Left lobe of liver (tissue), 2 donors: ENCODE measurements around the gene ATP12A. TPM values are rescaled to one million over a fixed set of nuclear protein-coding genes. Genes with fewer than 3 reads are reported as not detected.

Source experiments
- ATAC-seq: fragments of 200-7000 bp; cut with Tn5 transposase; one replicate; pipeline ENCODE4 v1.9.1; 2020; ENCODE audit warnings: mild to moderate bottlenecking, moderate library complexity
- DNase-seq: peaks from one replicate; pipeline ENCODE4 v3.0.0-alpha.2; 2020; ENCODE audit warnings: low spot score
- total RNA-seq: library from RNA; stranded (reverse); gene quantifications from one replicate; pipeline ENCODE4 v1.2.1, GENCODE V29; 2021
- donor health status: DM: no; HTN: no; CAD: no; lungs with moderate emphysema.
- donor health status: DM: no; HTN: yes; CAD: no.

Gene ATP12A
- total RNA-seq, 1 donor from 2014 or later, result not detected

DNA sequence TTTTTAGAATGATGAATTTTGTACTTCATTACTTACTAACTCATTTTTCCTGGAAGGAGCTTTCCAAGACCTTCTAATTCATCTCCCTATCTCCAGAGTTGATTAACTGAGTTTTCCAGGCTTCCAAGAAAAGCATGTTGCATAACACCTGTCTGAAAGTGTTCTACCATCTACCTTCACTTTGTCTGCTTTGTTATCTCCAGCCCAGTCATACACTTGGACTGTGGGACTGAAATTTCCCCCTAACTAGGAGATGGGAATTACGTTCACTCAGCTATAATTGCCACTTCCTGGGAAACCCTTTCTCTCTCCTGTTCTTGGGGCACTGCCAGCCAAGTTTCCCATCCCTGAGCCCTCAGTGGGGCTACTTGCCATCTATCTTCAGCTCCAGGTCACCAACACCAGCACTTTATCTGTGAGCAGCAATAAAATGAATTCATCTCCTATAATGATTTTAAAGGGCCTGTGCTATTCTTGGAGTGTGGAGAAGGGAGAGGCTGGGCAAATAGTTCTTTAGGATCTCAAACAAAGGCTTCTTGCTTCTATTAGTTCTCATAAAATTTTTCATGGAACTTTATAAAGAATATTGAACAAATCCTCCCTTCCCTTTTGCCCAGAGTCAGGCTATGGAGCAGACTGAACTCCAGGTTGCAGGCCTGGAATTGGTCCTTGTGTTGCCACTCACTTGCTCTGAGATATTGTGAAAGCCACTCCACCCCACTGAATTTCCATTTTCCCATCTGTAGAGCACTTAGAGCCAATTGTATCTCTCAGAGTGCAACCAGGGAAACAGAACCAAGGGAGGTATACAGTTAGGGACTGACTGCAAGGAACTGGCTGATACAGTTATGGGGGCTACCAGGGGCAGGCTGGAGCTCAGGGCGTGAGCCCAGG, 17.8 kb upstream of the ATP12A start:
- ATAC-seq (no peak), DNase-seq (no peak)

DNA sequence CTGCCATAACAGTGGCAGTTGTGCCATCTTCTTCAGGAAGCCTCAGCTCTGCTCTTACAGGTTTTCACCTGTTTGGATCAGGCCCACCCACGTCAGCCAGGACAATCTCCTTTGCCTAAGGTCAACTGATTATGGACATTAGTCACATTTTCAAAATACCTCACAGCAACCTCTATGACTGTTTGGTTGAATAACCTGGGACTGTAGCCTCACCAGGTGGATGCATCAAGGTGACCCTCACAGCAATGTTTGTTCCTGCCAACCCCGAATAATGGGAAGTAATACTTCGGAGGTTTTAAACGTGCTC, 17.2 kb upstream of the ATP12A start:
- no peak for DNase-seq

DNA sequence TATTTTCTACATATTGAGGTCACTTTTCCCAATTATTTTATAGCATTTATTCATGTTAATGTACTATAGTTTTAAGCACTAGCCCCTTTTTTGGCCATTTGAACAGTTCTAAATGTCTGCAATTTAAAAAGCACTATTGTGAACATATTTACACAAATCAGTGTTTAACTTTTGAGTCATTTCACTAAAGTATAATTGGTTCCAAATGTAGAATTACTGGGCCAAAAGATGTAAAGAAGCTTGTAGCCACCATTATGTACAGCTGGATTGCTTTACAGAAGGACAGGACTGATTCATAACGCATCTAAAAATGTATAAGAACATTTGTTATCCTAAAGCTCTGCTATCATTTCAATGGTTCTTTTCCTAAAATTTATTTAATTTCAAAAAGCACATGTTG, 16.6 kb upstream of the ATP12A start:
- ATAC-seq, result no peak

More for the DNA sequence above, 17.2 kb upstream of the ATP12A start:
- ATAC-seq, result no peak

DNA sequence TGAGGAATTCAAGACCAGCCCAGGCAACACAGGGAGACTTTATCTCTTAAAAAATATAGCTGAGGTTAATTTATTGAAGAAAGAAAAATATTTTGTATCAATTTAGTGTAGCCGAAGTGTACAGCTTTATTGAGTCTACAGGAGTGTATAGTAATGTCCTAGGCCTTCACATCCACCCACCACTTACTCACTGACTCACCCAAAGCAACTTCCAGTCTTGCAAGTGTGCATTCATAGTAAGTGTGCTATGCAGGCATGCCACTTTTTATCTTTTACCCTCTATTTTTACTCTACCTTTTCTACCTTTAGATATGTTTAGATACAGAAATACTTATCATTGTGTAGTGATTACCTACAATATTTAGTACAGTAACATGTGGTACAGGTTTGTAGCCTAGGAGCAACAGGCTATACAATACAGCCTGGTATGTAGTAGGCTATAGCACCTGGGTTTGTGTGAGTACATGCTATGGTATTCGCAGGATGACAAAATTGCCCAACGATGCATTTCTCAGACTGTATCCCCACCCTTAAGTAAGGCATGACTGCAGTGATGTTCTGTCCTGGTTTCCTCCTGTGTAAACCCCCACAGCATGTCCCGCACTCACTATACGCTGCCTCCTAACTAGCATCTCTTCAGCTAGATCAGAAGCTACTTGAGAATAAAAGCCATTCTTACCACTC, 15.3 kb upstream of the ATP12A start:
- DNase-seq (no peak), ATAC-seq (no peak)

More for the DNA sequence above, 16.6 kb upstream of the ATP12A start:
- no peak for DNase-seq

DNA sequence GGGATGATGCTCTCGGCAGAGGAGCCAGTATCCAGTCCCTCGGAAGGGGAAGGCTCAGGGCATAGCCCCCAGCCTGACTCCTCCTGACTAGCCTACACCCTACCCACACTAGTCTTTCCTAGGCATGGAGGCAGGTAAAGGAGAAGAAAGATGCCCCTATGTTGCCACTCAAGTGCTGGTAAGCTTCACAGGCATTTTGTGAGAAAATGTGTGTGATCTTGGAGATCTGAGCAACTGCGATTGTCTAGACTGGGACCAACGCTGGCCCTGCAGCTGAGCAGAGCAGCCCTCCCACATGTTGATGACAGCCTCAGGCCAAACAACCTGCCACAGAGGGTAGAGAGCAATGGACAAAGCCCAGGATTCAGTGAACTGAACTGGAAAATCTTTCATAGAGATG, 11.7 kb upstream of the ATP12A start:
- no peak for ATAC-seq
- DNase-seq, result no peak

DNA sequence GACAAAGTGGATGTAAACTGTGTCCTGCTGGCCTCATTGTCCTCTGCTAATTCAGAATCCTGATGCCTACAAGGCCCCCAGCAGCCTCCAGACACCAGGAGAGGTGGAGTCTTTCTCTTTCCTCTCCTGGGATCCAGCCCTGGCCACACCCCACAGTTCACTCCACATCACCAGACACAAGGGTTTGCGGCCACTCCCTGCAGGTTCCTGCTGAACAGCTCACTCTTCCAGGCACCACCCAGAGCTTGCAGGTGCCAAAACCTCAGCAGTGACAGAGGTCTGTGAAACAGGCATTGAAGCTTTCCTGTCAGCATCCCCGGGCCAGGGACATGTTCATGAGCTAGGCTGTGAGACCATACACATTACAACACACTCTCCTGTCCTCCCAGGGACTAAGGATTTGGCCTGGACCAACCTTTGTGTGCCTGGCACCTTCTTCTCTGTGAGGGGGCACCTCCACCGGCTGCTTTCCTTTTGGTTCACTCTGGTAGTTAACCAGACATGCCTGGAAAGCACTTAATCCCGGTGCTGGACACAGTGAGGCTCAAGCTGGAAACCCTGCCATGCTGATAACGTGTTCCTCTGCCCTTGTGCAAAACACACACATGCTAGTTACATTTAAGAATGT, 11.1 kb upstream of the ATP12A start:
- ATAC-seq, result no peak
- no peak for DNase-seq

DNA sequence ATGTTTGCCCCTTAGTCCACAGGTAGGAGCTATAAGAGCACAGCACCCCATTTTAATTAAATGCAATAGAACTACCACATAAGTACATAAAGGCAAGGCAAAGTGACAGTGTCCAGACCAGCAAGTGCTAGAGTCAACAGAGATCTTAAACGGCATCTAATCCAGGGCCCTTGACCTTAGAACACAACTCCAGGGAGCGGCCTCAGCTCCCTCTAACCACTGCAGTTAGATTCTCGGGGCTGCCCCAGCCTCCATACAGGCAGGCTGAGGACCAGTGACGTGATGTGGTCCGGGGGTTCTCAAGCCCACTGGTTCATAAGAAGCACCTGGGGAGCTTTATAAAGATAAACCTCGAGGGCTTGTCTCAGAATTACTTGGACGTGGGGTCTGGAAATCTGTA, 10.0 kb upstream of the ATP12A start:
- DNase-seq (no peak), ATAC-seq (no peak)

DNA sequence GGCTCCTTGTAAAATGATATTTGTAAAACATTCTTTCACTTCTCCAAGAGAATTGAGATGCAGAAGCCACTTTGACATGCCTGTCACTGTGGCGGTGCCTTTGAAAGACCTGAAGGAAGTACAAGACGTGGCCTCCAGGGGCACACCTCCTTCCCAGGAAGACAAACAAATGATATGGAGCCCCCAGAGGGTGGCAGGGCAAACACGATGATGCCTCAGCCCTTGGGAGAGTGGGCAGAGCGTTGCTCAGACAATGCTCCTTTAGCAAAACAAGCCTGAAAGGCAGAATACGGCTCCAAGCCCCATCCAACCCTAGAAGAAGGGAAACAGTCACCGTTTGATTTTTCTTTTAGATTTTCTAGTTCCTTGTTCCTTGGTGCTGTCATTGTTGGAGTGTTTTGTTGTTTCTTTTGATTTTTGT, 9.2 kb upstream of the ATP12A start:
- DNase-seq (no peak), ATAC-seq (no peak)

DNA sequence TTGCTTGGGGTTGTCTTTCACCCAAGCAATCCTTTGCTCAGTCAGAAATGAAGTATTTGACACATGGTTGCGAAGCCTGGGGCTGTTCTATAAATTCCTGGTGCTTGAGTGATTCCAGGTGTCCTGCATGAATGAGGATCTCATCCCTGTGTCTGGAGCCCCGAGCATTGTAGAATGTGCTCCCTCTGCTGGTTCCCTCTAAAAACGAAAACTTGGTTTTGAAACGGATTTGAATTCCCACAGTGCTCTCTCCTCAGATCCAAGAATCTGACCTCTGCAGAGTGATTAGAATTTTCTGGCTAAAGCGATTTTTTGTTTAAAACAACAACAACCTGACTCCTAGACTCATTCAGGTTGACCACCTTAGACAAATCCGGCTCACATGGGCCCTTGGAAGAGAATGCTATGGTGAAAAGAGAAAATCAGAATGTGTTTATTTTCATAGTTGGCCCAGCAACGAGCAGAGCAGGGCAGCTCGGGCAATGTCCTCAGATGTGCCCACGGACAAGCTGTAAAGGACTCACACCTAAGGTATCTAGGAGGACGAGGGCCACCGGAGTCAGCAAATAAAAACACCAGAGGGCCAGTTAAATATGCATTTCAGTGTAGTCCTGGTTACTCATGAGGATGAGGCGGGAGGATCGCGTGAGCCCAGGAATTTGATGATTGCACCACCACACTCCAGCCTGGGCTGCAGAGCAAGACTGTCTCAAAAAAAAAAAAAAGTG, 8.7 kb upstream of the ATP12A start:
- peak; percentile 96 for ATAC-seq
- no peak for DNase-seq

DNA sequence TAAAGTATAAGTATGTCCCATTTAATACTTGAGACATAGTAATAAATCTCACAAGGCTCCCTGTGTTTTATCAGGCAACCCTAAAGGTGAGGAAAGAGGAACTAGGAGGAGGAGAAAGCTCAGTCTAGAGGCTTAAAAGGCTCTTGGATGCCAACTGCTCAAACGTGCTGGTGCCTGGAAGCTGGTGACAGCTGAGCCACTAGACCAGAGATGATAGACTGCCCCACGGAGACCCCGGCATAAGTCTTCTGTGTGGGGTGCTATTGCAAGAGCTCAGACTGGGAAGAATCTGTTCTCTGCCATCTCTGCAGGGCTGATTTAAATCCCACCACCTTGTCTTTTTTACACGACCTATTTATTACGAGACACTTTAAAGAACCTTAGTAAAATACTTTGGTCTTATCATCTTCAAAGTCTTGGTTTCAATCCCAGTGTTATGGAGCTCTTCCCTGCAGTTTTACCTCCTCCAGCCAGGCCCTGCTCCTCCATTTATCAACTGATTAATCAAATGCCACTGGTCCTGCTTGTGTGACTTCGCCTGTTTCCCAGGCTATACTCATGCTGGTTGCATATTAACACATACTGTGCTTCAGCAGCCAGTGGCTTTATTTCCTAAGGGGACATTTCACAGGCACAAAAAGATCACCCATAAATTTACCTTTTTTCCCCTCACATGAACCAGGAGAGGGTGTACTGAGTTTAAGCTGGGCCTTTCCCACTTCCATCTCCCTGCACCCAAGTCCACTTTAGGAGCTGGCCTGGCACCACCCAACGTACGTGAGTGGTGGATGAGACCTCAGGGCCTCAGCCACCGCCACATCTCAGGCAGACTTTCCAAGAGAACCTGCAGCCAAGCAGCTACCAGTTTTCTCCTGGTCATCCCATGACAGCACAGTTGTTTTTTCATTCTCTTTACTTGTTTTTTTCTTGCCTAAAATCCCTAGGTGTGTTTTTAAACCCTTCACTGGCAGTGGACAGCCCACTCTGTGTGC, 7.8 kb upstream of the ATP12A start:
- ATAC-seq (no peak), DNase-seq (no peak)

DNA sequence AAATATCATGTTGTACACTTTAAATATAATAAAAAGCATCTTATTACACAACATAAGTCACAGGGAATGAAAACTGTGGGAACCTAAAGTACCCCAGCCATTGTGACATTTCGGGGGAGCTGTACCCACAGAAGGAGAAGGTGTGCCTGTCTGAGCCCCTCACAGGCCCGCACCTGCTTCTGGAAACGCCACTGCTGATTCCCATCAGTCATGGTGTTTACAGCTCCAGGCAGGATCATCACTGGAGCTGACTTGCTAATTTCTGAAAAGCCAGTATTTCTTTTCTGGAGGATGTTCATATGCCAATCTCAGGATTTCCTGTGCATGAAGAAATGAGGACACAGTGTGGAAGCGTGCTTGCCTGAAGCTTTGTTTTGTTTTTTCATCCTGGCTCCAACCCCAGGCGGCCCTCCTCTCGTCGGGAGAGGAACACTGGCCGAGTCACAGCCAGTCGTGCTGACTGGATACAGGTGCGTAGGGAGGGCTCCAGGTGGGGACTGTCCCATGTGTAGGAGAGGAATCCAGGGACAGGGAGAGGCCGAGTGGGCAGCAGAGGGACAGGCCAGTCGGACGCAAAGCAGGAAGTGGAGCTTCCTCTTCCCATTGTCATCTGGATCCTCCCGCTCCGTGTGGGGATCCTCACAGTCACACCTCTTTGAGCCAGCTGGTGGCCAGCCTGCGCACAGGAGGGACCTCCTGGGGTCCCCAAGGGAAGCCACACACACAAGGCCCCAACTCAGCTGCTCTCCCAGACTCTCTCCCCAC, 4.2 kb upstream of the ATP12A start:
- ATAC-seq (no peak), DNase-seq (no peak)

DNA sequence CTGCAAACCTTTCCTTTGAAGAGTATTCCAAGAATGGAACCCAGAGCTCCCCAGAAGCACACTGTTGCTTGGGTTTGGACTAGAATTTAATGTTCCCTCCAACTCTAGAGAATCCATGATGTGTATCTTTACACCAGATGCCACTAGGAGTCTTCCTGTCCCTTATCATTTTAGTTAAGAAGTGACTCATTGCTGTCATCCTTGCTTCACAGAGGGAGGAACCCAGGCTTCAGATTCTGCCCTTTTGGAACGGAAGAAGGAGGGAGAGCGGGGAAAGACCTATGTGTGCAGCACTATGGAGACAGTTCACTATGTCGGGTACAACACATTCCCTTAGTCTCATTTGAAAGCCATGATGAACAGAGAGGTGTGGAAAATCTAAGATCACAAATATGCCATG, 2.1 kb upstream of the ATP12A start:
- ATAC-seq, result no peak
- DNase-seq, result no peak

DNA sequence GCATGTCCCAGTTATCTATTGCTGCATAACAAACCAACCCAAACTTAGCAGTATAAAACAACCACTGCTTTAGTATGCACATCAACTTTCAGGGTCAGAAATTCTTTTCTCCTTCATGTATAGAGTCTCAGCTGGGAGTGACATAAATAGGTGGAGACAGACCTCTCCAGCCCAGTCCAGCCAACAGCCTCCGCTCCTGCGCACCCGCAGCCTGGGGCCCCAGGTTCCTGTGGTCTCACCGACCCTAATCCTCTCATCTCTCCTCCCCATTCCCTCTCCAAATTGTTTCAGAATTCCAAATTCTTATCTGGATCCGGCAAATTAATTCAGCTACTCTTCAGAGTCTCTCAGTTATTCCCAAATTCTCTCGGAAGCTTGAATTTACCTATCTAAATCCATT, 522 bp upstream of the ATP12A start:
- ATAC-seq, result no peak
- no peak for DNase-seq

DNA sequence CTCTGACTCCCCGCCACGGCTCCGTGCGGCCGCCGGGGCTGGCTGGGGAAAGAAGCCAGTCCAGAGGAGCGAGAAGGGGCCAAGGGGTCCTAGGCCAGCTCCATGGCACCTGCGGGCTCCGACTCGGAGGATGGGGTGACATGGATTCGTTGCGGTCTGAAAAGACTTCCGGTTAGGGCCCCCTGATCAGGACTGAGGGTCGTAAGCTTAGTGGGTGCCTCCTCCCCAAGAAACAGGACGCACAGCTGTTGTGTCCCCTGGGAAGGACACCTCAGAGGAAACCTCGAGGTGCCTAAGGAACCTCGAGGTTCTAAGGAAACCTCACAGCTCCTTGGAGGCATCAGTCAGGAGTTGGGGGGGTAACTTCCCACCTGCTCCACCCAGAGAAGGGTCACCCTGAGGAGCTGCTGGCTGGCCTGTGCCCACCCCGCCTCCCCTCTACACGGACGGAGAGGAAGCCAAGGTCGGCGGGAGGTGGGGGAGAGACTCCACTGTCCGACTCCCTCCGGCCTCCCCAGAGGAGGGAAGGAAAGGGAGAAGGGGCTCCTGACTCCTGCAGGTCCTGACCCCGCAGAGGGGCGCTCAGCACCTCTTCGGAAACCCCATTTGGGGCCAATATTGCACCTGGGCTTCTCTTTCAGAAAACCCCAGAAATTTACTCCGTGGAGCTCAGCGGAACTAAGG, 855 bp downstream of the ATP12A start:
- DNase-seq (no peak), ATAC-seq (no peak)

DNA sequence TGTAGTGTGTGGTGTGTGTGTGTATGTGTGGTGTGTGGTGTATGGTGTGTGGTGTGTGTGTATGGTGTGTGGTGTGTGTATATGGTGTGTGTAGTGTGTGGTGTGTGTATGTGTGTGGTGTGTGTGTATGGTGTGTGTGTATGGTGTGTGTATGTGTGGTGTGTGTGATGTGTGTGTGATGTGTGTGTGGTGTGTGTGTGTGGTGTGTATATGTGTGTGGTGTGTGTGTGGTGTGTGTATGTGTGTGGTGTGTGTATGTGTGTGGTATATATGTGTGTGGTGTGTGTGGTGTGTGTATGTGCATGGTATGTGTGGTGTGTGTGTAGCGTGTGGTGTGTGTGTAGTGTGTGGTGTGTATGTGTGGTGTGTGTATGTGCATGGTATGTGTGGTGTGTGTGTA, 1.7 kb downstream of the ATP12A start:
- DNase-seq (no peak), ATAC-seq (no peak)

DNA sequence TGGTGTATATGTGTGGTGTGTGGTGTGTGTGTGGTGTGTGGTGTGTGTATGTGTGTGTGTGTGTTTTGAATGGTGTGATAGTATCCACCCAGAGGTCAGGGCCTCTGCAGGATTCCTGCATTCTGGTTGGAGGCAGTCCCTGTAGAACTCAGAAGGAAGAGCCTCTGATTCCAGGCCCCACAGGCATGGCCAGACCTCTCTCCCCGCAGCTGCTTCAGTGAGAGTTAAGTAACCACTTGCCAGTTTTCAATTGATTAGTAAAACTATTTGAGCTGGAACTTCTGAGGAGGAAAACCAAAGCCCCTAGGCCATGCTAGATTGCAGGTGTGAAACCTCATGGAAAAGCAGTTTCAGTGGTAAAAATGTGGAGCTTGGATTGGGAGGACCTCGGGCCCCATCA, 2.1 kb downstream of the ATP12A start:
- no peak for DNase-seq
- ATAC-seq, result no peak

DNA sequence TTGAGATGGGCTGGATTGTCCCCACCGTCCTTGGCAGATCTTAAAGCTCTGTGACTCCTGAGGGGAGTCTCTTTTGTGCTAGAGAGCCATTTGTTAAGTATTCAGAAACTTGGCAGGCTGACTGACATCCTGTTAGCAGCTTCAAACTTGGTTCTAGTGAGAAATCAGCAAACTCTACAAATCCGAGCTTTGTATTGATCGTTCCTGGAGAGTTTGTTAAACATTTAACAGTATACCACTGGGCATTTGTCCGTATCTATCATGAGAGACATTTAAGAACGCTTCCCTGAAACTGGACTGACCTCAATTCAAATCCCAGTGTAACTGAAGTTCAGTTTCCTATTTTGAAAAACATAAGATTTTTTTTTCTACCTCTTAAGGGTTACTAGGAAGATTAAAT, 3.1 kb downstream of the ATP12A start:
- DNase-seq, result no peak
- ATAC-seq, result peak; percentile 84

DNA sequence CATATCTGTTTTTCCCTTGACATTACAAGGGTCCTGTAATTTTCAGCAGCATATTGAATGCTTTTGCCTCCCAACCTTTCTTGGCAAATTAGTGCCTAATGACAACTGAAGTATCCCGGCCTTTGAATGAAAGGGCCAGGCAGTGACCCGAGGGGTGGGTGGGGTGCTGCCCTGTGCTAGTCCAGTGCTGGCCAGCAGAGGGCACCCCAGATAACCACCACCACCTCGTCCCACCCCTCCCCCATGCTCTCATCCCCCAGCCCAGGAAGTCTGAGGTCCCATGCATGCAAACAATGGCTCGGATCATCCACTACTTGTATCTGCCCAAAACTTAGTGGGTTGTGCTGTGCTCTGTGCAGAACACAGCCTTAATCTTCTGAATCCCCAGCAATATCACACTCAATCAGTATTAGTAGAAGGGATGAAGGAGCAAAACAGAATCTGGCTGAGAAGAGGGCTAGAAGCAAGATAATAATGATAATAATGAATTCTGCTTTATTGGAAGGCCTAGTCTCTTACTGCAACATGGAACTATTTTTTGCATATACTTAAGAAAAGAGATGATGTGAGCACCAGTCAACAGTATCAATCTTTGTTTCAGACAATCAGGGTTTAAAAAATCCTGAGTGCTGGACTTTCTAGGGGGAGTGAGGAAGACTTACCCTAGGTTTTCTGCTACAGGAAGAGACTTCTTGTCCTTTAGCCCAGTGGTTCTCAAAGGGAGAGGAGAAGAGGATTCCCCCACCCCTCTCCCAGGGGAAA, 3.8 kb downstream of the ATP12A start:
- DNase-seq (no peak), ATAC-seq (peak; percentile 86)
